ENCODE data around the gene ACTR3.

DNA sequence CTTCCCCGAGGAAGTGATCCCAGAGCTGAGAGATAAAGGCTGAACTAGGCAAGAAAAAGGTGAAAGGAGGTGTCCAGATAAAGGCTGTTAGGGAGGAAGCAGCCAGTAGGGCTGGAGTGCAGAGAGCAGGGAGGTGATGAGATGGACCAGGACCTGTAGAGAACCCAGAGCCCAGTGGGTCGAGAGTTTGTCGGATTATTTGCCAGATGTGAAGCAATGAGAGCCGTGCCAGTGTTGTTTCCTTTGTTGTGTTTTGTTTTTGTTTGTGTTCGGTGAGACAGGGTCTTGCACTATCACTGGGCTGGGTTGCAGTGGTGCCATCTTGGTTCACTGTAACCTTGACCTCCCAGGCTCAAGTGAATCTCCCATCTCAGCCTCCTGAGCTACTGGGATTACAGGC lies 111.3 kb downstream of the ACTR3 start:
- TF ChIP-seq, protein P1, sequence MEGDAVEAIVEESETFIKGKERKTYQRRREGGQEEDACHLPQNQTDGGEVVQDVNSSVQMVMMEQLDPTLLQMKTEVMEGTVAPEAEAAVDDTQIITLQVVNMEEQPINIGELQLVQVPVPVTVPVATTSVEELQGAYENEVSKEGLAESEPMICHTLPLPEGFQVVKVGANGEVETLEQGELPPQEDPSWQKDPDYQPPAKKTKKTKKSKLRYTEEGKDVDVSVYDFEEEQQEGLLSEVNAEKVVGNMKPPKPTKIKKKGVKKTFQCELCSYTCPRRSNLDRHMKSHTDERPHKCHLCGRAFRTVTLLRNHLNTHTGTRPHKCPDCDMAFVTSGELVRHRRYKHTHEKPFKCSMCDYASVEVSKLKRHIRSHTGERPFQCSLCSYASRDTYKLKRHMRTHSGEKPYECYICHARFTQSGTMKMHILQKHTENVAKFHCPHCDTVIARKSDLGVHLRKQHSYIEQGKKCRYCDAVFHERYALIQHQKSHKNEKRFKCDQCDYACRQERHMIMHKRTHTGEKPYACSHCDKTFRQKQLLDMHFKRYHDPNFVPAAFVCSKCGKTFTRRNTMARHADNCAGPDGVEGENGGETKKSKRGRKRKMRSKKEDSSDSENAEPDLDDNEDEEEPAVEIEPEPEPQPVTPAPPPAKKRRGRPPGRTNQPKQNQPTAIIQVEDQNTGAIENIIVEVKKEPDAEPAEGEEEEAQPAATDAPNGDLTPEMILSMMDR (IDR thresholded peaks at IDR 0.05), result no peak
- no peak for TF ChIP-seq POLR2A (IDR thresholded peaks at IDR 0.05)

All from heart left ventricle (tissue), 13 donors.